Hepatocyte (in vitro differentiated cells): ENCODE data around the gene ATXN7L1. TPM values are rescaled to one million over a fixed set of nuclear protein-coding genes. Genes with fewer than 3 reads are reported as not detected.

ENCODE experiments used
- DNase-seq: peaks from one replicate; pipeline ENCODE4 v3.0.0-alpha.2; 2016; ENCODE audit warnings: low spot score
- H2AFZ ChIP-seq: fragments of 200-600 bp; sonication (generic); 2 replicates; pipeline ENCODE4 v1.6.0; 2016; ENCODE audit warnings: antibody characterized with exemption, mild to moderate bottlenecking
- H3K27ac ChIP-seq: fragments of 200-600 bp; sonication (generic); 2 replicates; pipeline ENCODE4 v1.5.1; 2016; ENCODE audit warnings: mild to moderate bottlenecking
- H3K27me3 ChIP-seq: fragments of 200-600 bp; sonication (generic); 2 replicates; pipeline ENCODE4 v1.6.1; 2016
- H3K36me3 ChIP-seq: fragments of 200-600 bp; sonication (generic); replicated peaks from 2 replicates; pipeline ENCODE4 v1.5.1; 2016; ENCODE audit warnings: low read depth; ENCODE audit not compliant: insufficient read depth
- H3K4me1 ChIP-seq: fragments of 200-600 bp; sonication (generic); 2 replicates; pipeline ENCODE4 v1.5.1; 2016; ENCODE audit warnings: mild to moderate bottlenecking, moderate library complexity; ENCODE audit not compliant: insufficient read depth
- H3K4me2 ChIP-seq: fragments of 200-600 bp; sonication (generic); 2 replicates; pipeline ENCODE4 v1.6.0; 2016
- H3K4me3 ChIP-seq: fragments of 200-600 bp; sonication (generic); 2 replicates; pipeline ENCODE4 v1.5.1; 2016; ENCODE audit warnings: mild to moderate bottlenecking
- H3K79me2 ChIP-seq: fragments of 200-600 bp; sonication (generic); 2 replicates; pipeline ENCODE4 v1.6.0; 2017; ENCODE audit warnings: mild to moderate bottlenecking
- H3K9me2 ChIP-seq: fragments of 200-600 bp; sonication (generic); replicated peaks from 2 replicates; pipeline ENCODE4 v1.6.0; 2017; ENCODE audit warnings: mild to moderate bottlenecking; ENCODE audit not compliant: insufficient read depth
- H3K9me3 ChIP-seq: fragments of 200-600 bp; sonication (generic); 2 replicates; pipeline ENCODE4 v1.5.1; 2016; ENCODE audit warnings: low read depth, mild to moderate bottlenecking
- H4K20me1 ChIP-seq: fragments of 200-600 bp; sonication (generic); 2 replicates; pipeline ENCODE4 v1.6.0; 2016; ENCODE audit warnings: mild to moderate bottlenecking; ENCODE audit not compliant: insufficient read depth, poor library complexity, severe bottlenecking
- EZH2 ChIP-seq: fragments of 200-600 bp; sonication (generic); IDR thresholded peaks from 2 replicates; pipeline ENCODE4 v1.6.1; 2016; ENCODE audit warnings: antibody characterized with exemption, mild to moderate bottlenecking, borderline replicate concordance
- EZH2phosphoT487 ChIP-seq: fragments of 200-600 bp; sonication (generic); IDR thresholded peaks from one replicate; pipeline ENCODE4 v1.6.1; 2018; ENCODE audit warnings: antibody characterized with exemption, mild to moderate bottlenecking, low read depth, moderate library complexity; ENCODE audit not compliant: unreplicated experiment, severe bottlenecking
- WGBS: methylation state at CpG from one replicate; pipeline ENCODE4 v1.1.6; 2016; ENCODE audit warnings: low lambda C conversion rate; ENCODE audit errors: missing lambda C conversion rate; 5-methylcytosine and 5-hydroxymethylcytosine counted together
- polyA plus RNA-seq: library from polyadenylated mRNA; unstranded; fragments of >200 nt; fragmentation: Nextera tagmentation; extraction: Ambion mirVana; gene quantifications from 2 replicates; pipeline ENCODE4 v1.2.1, GENCODE V29; 2016
- total RNA-seq: library from RNA; depleted of rRNA; stranded (reverse); fragments of >200 nt; gene quantifications from 2 replicates; pipeline ENCODE4 v1.2.3, GENCODE V29; 2014
- TF ChIP-seq, protein P1 (sequence below): fragments of 200-600 bp; sonication (generic); IDR thresholded peaks from 2 replicates; pipeline ENCODE4 v1.5.1; 2016; ENCODE audit warnings: antibody characterized with exemption, mild to moderate bottlenecking; ENCODE audit not compliant: poor library complexity

Gene ATXN7L1
- total and polyA plus RNA-seq, 2 experiments from 2014 or later, result 8.9 to 9.3 TPM

DNA sequence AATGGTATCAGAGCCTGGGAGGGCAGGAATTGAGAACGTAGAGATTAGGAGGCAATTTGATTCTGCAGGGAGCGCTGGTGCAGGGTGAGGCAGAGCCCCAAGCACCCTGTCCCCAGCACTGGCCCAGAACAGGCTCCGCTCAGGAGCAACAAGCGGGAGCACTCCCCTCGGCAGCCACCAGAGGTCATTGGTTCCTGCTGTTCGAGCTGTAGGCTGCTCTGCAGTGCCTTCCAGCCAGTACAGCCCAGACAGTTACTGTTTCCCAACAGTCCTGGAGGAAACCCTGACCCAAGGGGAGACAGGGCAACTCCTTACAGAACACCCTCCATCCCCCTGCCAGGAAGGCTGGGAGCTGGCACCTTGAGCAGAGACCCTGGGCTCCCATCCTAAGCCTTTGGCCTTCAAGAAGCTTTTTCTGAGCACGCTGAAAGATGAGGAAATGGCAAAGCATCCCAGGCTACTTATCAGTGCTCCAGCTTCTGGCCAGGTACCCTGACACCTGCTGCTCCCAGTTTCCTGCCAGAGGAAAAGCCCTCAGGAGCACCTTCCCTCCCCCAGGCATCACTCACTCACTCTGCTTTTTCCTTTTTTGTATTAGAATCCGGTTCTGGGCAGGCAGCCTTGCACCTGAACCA, 223.9 kb downstream of the ATXN7L1 start:
- Histone ChIP-seq H3K9me3 (no peaks in the 10 kb centered on the region), H3K27me3 (no peaks in the 10 kb centered on the region), H3K9me2 (no peaks in the 10 kb centered on the region), H3K4me2 (no peak overlapping the region), H2AFZ (no peak overlapping the region), H3K27ac (no peak overlapping the region), H3K4me1 (peaks cover 32% of the 10 kb centered on the region), H3K79me2 (no peaks in the 10 kb centered on the region), H3K4me3 (no peak overlapping the region), H3K36me3 (no peaks in the 10 kb centered on the region), H4K20me1 (peaks cover 10% of the 10 kb centered on the region)
- DNase-seq, result peak; percentile 89
- TF ChIP-seq EZH2, result no peak
- TF ChIP-seq, protein P1, sequence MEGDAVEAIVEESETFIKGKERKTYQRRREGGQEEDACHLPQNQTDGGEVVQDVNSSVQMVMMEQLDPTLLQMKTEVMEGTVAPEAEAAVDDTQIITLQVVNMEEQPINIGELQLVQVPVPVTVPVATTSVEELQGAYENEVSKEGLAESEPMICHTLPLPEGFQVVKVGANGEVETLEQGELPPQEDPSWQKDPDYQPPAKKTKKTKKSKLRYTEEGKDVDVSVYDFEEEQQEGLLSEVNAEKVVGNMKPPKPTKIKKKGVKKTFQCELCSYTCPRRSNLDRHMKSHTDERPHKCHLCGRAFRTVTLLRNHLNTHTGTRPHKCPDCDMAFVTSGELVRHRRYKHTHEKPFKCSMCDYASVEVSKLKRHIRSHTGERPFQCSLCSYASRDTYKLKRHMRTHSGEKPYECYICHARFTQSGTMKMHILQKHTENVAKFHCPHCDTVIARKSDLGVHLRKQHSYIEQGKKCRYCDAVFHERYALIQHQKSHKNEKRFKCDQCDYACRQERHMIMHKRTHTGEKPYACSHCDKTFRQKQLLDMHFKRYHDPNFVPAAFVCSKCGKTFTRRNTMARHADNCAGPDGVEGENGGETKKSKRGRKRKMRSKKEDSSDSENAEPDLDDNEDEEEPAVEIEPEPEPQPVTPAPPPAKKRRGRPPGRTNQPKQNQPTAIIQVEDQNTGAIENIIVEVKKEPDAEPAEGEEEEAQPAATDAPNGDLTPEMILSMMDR, result peak; percentile 88
- TF ChIP-seq EZH2phosphoT487, result no peak
- 29% methylated on average over 8 of the region's 8 CpGs for whole genome bisulfite sequencing

DNA sequence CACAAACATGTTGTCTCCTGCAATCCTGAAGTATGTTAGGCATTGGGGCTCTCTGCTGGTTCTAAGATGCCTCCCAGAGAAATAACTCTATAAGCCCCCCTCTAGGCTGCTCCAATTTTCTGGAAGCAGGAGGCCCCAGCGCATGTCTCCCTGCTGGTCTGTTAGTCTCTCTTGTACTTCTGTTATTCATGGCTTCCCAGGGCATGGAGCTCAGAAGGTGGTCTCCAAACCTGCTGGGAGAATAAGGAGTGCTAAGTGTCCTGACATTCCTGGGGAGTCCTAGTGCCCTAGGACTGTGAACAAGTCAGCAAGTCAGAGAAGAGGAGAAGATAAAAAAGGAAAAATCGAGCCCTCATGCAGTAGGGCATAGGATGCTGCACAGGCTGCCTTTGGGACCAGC, 224.6 kb downstream of the ATXN7L1 start:
- TF ChIP-seq EZH2 (no peak), EZH2phosphoT487 (no peak)
- TF ChIP-seq, protein P1, result no peak
- no peak overlapping the region for H3K4me2 ChIP-seq

DNA sequence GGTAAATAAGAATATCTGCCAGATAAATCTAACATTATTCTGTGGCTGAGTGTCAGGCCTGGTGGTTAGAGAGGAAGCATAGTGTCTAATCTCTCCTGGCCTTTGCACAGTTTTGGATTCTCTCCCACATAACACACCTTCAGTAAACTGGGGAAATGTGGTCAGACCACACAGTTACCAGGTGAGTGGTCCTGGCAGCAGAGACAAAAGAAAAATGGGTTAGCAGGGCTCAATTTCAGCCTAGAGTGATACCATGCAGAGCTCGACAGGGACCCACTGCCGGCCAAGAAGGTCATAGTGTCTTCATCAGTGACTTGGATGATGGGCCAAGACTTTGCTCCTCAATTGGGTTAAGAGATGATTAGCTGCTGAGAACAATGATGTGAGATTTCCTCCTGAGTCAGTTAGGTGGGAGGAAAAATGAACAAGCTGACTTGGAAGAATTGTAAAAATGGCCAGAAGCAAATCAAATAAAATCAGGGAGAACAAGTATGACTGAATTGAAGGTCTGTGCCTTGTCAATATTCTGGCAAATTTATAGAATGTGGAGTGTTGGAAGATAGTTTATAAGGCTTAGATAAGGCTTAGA, 225.9 kb downstream of the ATXN7L1 start:
- Histone ChIP-seq H3K4me1 (peaks cover 32% of the 10 kb centered on the region), H3K36me3 (no peaks in the 10 kb centered on the region), H4K20me1 (peaks cover 10% of the 10 kb centered on the region), H3K79me2 (no peaks in the 10 kb centered on the region), H3K9me3 (no peaks in the 10 kb centered on the region), H2AFZ (no peak overlapping the region), H3K4me2 (no peak overlapping the region), H3K4me3 (no peak overlapping the region), H3K27me3 (no peaks in the 10 kb centered on the region), H3K9me2 (no peaks in the 10 kb centered on the region), H3K27ac (no peak overlapping the region)
- TF ChIP-seq EZH2phosphoT487 (no peak), EZH2 (no peak)
- TF ChIP-seq, protein P1, result no peak
- WGBS, result 90% methylated on average over 2 of the region's 2 CpGs
- DNase-seq, result no peak

More for the DNA sequence above, 224.6 kb downstream of the ATXN7L1 start:
- no peaks in the 10 kb centered on the region for H3K36me3 ChIP-seq
- H3K4me3 ChIP-seq, result no peak overlapping the region
- H3K4me1 ChIP-seq, result peaks cover 32% of the 10 kb centered on the region
- H3K27ac ChIP-seq, result no peak overlapping the region
- 96% methylated on average over 2 of the region's 2 CpGs for WGBS
- no peaks in the 10 kb centered on the region for H3K79me2 ChIP-seq
- H3K27me3 ChIP-seq, result no peaks in the 10 kb centered on the region
- H2AFZ ChIP-seq, result no peak overlapping the region
- DNase-seq, result no peak
- H4K20me1 ChIP-seq, result peaks cover 10% of the 10 kb centered on the region
- H3K9me3 ChIP-seq, result no peaks in the 10 kb centered on the region
- no peaks in the 10 kb centered on the region for H3K9me2 ChIP-seq
